Astrocyte (in vitro differentiated cells and primary cell): ENCODE results near the gene BPHL.

Source experiments
- EZH2 ChIP-seq: IDR thresholded peaks from 2 replicates; pipeline ENCODE4 v1.6.1; 2012; ENCODE audit warnings: mild to moderate bottlenecking, low read length, inconsistent platforms; ENCODE audit not compliant: insufficient read depth
- TF ChIP-seq, protein P1 (sequence below): IDR thresholded peaks from 2 replicates; pipeline ENCODE4 v1.5.1; 2011; ENCODE audit warnings: low read depth, mild to moderate bottlenecking, inconsistent platforms, low read length, moderate library complexity; ENCODE audit not compliant: insufficient read depth

DNA sequence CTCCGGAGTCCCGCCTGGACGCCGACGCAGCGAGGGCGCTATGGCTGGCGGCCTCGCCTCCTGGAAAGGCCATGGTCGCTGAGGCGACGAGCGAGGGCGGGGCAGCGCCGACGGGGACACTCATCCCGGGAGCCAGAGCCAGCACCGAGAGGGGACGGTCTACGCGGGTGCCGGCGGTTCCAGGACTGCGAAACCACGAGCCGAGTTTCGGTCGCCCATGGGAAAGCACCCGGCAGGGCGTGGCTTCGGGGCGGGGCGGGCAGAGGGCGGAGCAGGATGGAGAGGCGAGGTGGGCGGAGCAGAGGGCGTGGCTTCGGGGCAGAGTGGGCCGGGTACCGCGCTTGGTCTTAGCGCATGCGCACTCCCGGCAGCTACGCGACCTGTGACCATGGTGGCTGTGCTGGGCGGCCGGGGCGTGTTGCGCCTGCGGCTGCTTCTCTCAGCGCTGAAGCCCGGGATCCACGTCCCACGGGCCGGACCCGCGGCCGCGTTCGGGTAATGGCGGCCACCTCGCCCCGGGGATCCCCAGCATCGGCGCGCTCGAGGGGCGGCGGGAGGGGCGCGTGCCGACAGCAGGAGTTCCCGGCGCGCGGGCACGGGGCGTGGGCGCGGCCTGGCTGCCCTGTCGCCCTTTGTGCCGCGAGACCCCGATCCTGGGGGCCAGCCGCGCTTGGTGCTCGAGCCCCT lies at the start of gene BPHL:
- TF ChIP-seq, protein P1, sequence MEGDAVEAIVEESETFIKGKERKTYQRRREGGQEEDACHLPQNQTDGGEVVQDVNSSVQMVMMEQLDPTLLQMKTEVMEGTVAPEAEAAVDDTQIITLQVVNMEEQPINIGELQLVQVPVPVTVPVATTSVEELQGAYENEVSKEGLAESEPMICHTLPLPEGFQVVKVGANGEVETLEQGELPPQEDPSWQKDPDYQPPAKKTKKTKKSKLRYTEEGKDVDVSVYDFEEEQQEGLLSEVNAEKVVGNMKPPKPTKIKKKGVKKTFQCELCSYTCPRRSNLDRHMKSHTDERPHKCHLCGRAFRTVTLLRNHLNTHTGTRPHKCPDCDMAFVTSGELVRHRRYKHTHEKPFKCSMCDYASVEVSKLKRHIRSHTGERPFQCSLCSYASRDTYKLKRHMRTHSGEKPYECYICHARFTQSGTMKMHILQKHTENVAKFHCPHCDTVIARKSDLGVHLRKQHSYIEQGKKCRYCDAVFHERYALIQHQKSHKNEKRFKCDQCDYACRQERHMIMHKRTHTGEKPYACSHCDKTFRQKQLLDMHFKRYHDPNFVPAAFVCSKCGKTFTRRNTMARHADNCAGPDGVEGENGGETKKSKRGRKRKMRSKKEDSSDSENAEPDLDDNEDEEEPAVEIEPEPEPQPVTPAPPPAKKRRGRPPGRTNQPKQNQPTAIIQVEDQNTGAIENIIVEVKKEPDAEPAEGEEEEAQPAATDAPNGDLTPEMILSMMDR = no peak
- TF ChIP-seq EZH2 = no peak
